K562 (cell line): ENCODE results near the gene SNTG2. TPM values are rescaled to one million over a fixed set of nuclear protein-coding genes. Genes with fewer than 3 reads are reported as not detected.

Experiments
- ATAC-seq: fragments of 200-7000 bp; cut with Tn5 transposase; 3 replicates; pipeline ENCODE4 v1.9.1; 2020; ENCODE audit warnings: moderate library complexity
- BruUV-seq: library from RNA; stranded (reverse); fragments of 400-500 nt; replicated peaks from 2 replicates; lab custom pipeline; 2021; lab: Mats Ljungman, UMichigan
- CTCF ChIA-PET: fragments of 300-600 bp; formaldehyde crosslinking; extraction: SDS; loops from one replicate; lab custom pipeline; 2021; ENCODE audit warnings: low intra/inter-chr PET ratio; lab: Yijun Ruan, JAX
- POLR2A ChIA-PET: fragments of 300-600, 350-650 bp; sonication (Branson Sonifier 250); formaldehyde crosslinking; extraction: SDS; loops from one replicate; lab custom pipeline; 2021; ENCODE audit warnings: antibody characterized with exemption, inconsistent platforms; lab: Yijun Ruan, JAX
- DNase-seq, 4 experiments: peaks; one replicate each; pipeline versions ENCODE4 v3.0.0 to v3.0.0-alpha.2; 2011 to 2018; ENCODE audit warnings: low spot score in 3 of 4, mixed read lengths in 3 of 4; ENCODE audit errors: extremely low read depth in 1 of 4
- FAIRE-seq: peaks from 2 replicates; lab custom pipeline; 2011; peaks lifted over from hg19 to GRCh38; lab: Jason Lieb, UNC
- H2AFZ ChIP-seq: 2 replicates; pipeline ENCODE4 v1.6.0; 2011; ENCODE audit warnings: low read depth, low read length, control low read depth, inconsistent platforms
- H3K27ac ChIP-seq: fragments of 200-600 bp; 3 replicates; pipeline ENCODE4 v1.8.0; 2011; ENCODE audit warnings: low read depth, mild to moderate bottlenecking, control low read depth, inconsistent platforms, low read length, moderate library complexity, mixed read lengths; ENCODE audit errors: extremely low read depth
- H3K27me3 ChIP-seq, 2 experiments: fragments of 300-600 bp in 1 of 2; 2 replicates in 1 of 2; 3 replicates in 1 of 2; pipeline versions ENCODE4 v1.6.0 to v1.8.0; 2011; ENCODE audit warnings: inconsistent platforms in 2 of 2, low read length in 2 of 2, mild to moderate bottlenecking in 1 of 2, mixed read lengths in 1 of 2, moderate library complexity in 1 of 2; ENCODE audit not compliant: control insufficient read depth in 2 of 2, insufficient read depth in 2 of 2
- H3K36me3 ChIP-seq: fragments of 300-600 bp; 3 replicates; pipeline ENCODE4 v1.8.0; 2011; ENCODE audit warnings: mild to moderate bottlenecking, low read length, inconsistent platforms; ENCODE audit not compliant: control insufficient read depth, insufficient read depth
- H3K4me1 ChIP-seq, 2 experiments: fragments of 200-600 bp in 1 of 2; replicated peaks in 1 of 2; 2 replicates in 1 of 2; 3 replicates in 1 of 2; pipeline versions ENCODE4 v1.5.1 to v1.8.0; 2011; ENCODE audit warnings: inconsistent platforms in 2 of 2, low read length in 2 of 2, mild to moderate bottlenecking in 1 of 2, mixed read lengths in 1 of 2, moderate library complexity in 1 of 2; ENCODE audit not compliant: control insufficient read depth in 2 of 2, insufficient read depth in 2 of 2
- H3K4me2 ChIP-seq: 2 replicates; pipeline ENCODE4 v1.6.1; 2011; ENCODE audit warnings: low read length, control low read depth, inconsistent platforms, mixed read lengths; ENCODE audit not compliant: insufficient read depth
- H3K4me3 ChIP-seq: fragments of 200-600 bp; sonication (generic), shearing (Covaris generic); 2 replicates; pipeline ENCODE4 v1.5.1; 2016; ENCODE audit warnings: control low read depth, inconsistent platforms
- H3K79me2 ChIP-seq: fragments of 200-600 bp; 3 replicates; pipeline ENCODE4 v1.8.0; 2011; ENCODE audit warnings: low read length, inconsistent platforms; ENCODE audit not compliant: control insufficient read depth, insufficient read depth
- H3K9ac ChIP-seq, 2 experiments: 2 replicates each; pipeline versions ENCODE4 v1.6.0 to v1.6.1; 2011; ENCODE audit warnings: low read depth in 2 of 2, low read length in 2 of 2, control low read depth in 1 of 2, inconsistent platforms in 1 of 2, mild to moderate bottlenecking in 1 of 2, mixed read lengths in 1 of 2; ENCODE audit not compliant: insufficient read depth in 1 of 2
- H3K9me1 ChIP-seq: one replicate; pipeline ENCODE4 v1.6.0; 2011; ENCODE audit warnings: inconsistent platforms, mild to moderate bottlenecking, low read length, moderate library complexity; ENCODE audit not compliant: control insufficient read depth, insufficient read depth
- H3K9me3 ChIP-seq: replicated peaks from 2 replicates; pipeline ENCODE4 v1.5.1; 2011; ENCODE audit warnings: low read depth, low read length, inconsistent platforms; ENCODE audit not compliant: control insufficient read depth, insufficient read depth
- H4K20me1 ChIP-seq: replicated peaks from 2 replicates; pipeline ENCODE4 v1.6.1; 2011; ENCODE audit warnings: low read length, inconsistent platforms, mixed read lengths; ENCODE audit not compliant: control insufficient read depth, insufficient read depth
- CCAR2 ChIP-seq: fragments of 200-400 bp; formaldehyde crosslinking; IDR thresholded peaks from 2 replicates; pipeline ENCODE4 v1.6.1; 2017; ENCODE audit warnings: mild to moderate bottlenecking, low read depth, low read length
- ETV5 ChIP-seq: sonication (generic); formaldehyde crosslinking; IDR thresholded peaks from 2 replicates; pipeline ENCODE4 v1.4.0; 2020; ENCODE audit warnings: low read depth, mild to moderate bottlenecking, missing genetic modification reagents
- FOXM1 ChIP-seq, 2 experiments: fragments of 450-650 bp in 1 of 2; sonication (generic) in 1 of 2; formaldehyde crosslinking in 1 of 2; IDR thresholded peaks; 2 replicates each; pipeline versions ENCODE4 v1.6.1 to v1.9.0; 2017 to 2022; ENCODE audit warnings: low read depth in 2 of 2, mild to moderate bottlenecking in 2 of 2, missing genetic modification reagents in 1 of 2, moderate library complexity in 1 of 2
- MCM2 ChIP-seq: fragments of 450-650 bp; IDR thresholded peaks from 2 replicates; pipeline ENCODE4 v1.6.1; 2017; ENCODE audit warnings: low read depth, mild to moderate bottlenecking
- POLR2AphosphoS5 ChIP-seq: IDR thresholded peaks from 2 replicates; pipeline ENCODE4 v1.6.1; 2011; ENCODE audit warnings: mild to moderate bottlenecking, low read depth, low read length, moderate library complexity; ENCODE audit not compliant: control insufficient read depth, insufficient read depth
- POLR2B ChIP-seq: fragments of 450-650 bp; IDR thresholded peaks from 2 replicates; pipeline ENCODE4 v1.6.1; 2018; ENCODE audit warnings: low read depth; ENCODE audit not compliant: partially characterized antibody
- SP1 ChIP-seq: sonication (generic); formaldehyde crosslinking; IDR thresholded peaks from 2 replicates; pipeline ENCODE4 v1.8.1; 2022; ENCODE audit warnings: mild to moderate bottlenecking, missing genetic modification reagents
- ZNF3 ChIP-seq: fragments of 250-450 bp; sonication (Bioruptor Pico); IDR thresholded peaks from 2 replicates; pipeline ENCODE4 v1.5.0; 2021; ENCODE audit warnings: mild to moderate bottlenecking, moderate library complexity
- ZNF785 ChIP-seq: fragments of 250-450 bp; sonication (Bioruptor Pico); IDR thresholded peaks from 2 replicates; pipeline ENCODE4 v1.4.0; 2020; ENCODE audit warnings: mild to moderate bottlenecking
- WGBS: fragments of 100-300 bp; shearing (Covaris generic); methylation state at CpG from one replicate; pipeline ENCODE4 v1.1.6; 2016; ENCODE audit warnings: low coverage, mixed read lengths; ENCODE audit not compliant: insufficient coverage; ENCODE audit errors: missing lambda C conversion rate; 5-methylcytosine and 5-hydroxymethylcytosine counted together
- in situ Hi-C: fragments of 300-500 bp; cut with MboI; formaldehyde crosslinking; loops from 4 replicates; pipeline ENCODE4 v1.15.0; 2018; ENCODE audit warnings: inconsistent platforms, mixed read lengths
- intact Hi-C: fragments of 100-400 bp; cut with micrococcal nuclease; formaldehyde crosslinking; loops from 2 replicates; pipeline ENCODE4 v1.14.2; 2022
- polyA plus RNA-seq, 8 experiments: library from polyadenylated mRNA; depleted of rRNA in 4 of 8; stranded (reverse) in 5 of 8; unstranded in 3 of 8; fragments of >200 nt; fragmentation: Nextera tagmentation in 2 of 8; fragmentation: Illumina TruSeq in 1 of 8; extraction: Ambion mirVana in 2 of 8; extraction: Trizol in 1 of 8; gene quantifications; 2 replicates each; pipeline versions ENCODE4 v1.2.1 to v1.2.3, GENCODE V29; 2011 to 2014; ENCODE audit warnings: inconsistent platforms in 1 of 8, missing spikeins in 1 of 8
- total RNA-seq, 7 experiments: library from RNA; depleted of rRNA in 6 of 7; stranded (reverse); fragments of >200 nt in 6 of 7; fragmentation: Illumina TruSeq in 2 of 7; extraction: Trizol in 2 of 7; gene quantifications; 2 replicates each; pipeline versions ENCODE4 v1.2.1 to v1.2.3, GENCODE V29; 2011 to 2021; ENCODE audit warnings: low replicate concordance in 1 of 7

The SNTG2 gene
- total and polyA plus RNA-seq, 9 of the 15 experiments (the other 6 are each of a cell fraction or from before 2014, with no cell fraction given) = not detected

DNA sequence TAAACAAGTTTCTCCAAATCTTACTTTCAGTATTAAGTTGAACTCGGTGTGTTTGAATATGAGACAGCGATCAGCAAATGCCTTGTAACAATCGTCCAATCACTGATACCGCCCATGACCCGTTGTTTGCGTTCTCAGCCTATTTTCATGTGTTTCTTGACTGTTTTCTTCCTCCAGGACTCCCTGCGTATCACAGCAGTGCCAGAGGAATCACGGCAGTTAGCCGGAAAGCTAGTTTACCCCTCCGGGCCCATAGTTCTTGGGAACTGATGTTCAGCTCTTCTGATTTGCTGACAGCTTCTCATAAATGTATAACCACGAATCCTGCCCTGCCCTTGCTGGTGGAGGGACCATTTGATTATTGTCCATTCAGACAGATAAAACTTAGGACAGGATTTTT is 420.4 kb downstream of the SNTG2 start (continued):
- TF ChIP-seq ZNF3 (no peak), ETV5 (CRISPR knock-in tag) (no peak), ZNF785 (no peak), MCM2 (no peak), CCAR2 (no peak), POLR2B (no peak)
- TF ChIP-seq, all 486 proteins: peak for 0

DNA sequence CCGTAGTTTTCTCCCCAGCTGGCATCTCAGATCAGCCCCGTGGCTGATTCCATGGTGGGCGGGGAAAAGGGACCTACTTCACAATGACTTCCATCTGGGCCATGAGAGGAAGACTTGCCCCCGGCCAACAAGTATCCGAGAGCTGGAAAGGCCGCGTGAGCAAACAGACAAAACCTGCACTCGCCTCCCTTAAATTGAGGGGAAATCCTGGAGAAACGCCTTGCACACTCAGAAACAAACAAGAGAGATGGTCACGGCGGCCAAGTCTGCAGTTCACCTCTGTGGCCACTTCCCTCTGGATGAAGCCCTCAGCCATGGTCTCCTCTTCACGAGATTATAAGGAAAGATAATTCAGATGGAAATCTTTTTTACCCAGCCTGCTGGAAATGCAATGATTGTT is 423.2 kb downstream of the SNTG2 start:
- Histone ChIP-seq H3K4me1 (no peaks in the 10 kb centered on the region), H3K27me3 (peaks cover 8 to 36% of the 10 kb centered on the region in 2 experiments; a peak in 4 of 5 replicates), H3K9me1 (no peaks in the 10 kb centered on the region), H3K36me3 (no peaks in the 10 kb centered on the region), H3K9ac (no peak overlapping the region), H3K4me2 (no peak overlapping the region), H2AFZ (no peak overlapping the region), H3K79me2 (no peaks in the 10 kb centered on the region), H3K27ac (no peak overlapping the region), H4K20me1 (no peaks in the 10 kb centered on the region), H3K4me3 (no peak overlapping the region), H3K9me3 (no peaks in the 10 kb centered on the region)
- WGBS = 0% methylated on average over 12 of the region's 12 CpGs
- DNase-seq (no peak), FAIRE-seq (no peak), ATAC-seq (no peak)
- ChIA-PET POLR2A (interaction anchor here (0.7 kb wide), 1 partner anchor 177 kb away, joined by 3 read pairs; no protein-coding TSS in a partner anchor), CTCF (no interaction called here)
- in situ Hi-C loops (no loop called here), intact Hi-C loops (no loop called here)
- TF ChIP-seq FOXM1 (IDR thresholded peaks at IDR 0.05; ENCODE audit: low read depth) (no peak), FOXM1 (CRISPR knock-in tag; IDR thresholded peaks at IDR 0.05; ENCODE audit: low read depth) (no peak), POLR2AphosphoS5 (no peak), SP1 (no peak)
- BruUV-seq = no TSS peak
